ENCODE measurements around the gene ZNF710. TPM values are rescaled to one million over a fixed set of nuclear protein-coding genes. Genes with fewer than 3 reads are reported as not detected.
"Not testable (repeated sequence)": the region's sequence is repeated elsewhere in the genome, so short reads cannot be mapped to it uniquely, and the experiment has no call there.

ZNF710 gene
- total RNA-seq, 2 donors from 2014 or later, result 13.2 to 28.1 TPM

DNA sequence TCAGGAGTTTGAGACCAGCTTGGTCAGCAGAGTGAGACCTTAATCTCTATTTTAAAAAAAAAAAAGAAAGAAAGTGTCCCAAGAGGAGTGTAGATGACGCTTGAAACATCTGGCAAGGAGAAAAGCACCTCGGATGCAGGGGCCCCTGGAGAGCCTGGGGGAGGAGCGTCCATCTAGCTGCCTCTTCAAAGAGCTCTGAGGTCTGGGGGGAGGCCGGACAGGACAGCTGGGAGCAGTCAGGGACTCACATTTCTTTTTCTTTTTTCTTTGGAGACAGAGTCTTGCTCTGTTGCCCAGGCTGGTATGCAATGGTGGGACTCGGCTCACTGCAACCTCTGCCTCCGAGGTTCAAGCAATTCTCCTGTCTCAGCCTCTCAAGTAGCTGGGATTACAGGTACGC is 104.4 kb downstream of the ZNF710 start:
- no peak for ATAC-seq
- Mint-ChIP-seq H3K9me3 (no peaks in the 10 kb centered on the region), H3K36me3 (peaks cover 5 to 10% of the 10 kb centered on the region in 2 donors), H3K27ac (no peak overlapping the region)
- no peak for DNase-seq (ENCODE audit: low spot score in 2 of 2)

DNA sequence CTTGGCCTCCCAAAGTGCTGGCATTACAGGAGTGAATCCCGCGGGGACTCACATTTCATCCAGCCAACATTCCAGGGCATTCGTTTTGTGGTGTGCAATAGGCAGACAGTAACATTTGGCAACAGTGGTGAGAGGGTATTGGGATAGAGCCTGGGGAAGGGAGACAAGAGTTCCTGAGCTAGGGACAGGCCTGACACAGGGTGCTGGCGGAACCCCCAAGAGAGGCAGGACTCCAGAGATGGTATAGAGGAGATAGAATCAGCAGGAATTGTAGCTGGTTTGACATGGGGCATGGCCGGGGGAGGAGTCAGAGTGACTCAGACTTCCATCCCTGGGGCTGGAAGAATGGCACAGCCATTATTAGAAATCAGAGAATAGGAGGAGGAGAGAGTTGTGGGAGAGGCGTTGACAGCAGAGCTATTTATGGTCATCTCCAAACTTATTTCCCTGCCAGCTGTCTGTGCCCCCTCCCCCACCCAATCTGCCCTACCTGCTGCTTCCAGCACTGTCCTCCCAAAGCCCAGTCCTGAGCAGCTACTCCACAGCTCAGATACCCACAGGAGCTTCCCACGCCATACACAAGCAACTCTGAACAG is 105.5 kb downstream of the ZNF710 start:
- DNase-seq (ENCODE audit: low spot score in 2 of 2), result no peak
- ATAC-seq, result no peak
- H3K36me3 Mint-ChIP-seq, result no peaks in the 10 kb centered on the region
- H3K9me3 Mint-ChIP-seq, result no peaks in the 10 kb centered on the region
- no peak overlapping the region for H3K27ac Mint-ChIP-seq

DNA sequence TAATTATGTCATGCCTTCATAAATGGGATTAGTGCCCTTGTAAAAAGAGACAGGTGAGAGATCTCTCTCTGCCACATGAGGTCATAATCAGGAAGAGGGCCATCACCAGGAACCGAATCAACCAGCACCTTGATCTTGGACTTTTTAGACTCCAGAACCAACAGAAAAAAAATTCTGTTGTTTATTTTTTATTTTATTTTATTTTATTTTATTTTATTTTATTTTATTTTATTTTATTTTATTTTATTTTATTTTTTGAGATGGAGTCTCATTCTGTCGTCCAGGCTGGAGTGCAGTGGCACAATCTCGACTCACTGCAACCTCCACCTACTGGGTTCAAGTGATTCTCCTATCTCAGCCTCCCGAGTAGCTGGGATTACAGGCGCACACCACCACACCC is 106.9 kb downstream of the ZNF710 start:
- ATAC-seq, H3K27ac Mint-ChIP-seq, H3K9me3 Mint-ChIP-seq: not testable (repeated sequence)

DNA sequence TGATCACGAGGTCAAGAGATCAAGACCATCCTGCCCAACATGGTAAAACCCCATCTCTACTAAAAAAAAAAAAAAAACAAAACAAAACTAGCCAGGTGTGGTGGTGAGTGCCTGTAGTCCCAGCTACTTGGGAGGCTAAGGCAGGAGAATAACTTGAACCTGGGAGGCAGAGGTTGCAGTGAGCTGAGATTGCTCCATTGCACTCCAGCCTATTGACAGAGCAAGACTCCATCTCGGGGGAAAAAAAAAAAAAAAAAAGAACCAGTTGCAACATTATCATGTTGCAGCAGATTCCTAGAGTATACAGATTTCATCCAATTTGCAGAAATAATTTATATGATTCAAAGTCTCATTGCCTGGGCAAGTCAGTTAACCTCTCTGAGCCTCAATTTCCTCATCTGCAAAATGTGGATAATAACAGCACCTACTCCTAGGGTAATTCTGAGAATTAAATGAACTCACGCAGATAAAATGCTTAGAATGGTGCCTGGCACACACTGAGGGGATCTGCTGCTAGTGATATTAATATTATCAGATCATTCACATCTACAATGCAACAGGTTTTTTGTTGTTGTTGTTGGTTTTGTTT is 108.1 kb downstream of the ZNF710 start:
- ATAC-seq; H3K36me3 Mint-ChIP-seq; H3K27ac Mint-ChIP-seq; DNase-seq (ENCODE audit: low spot score in 2 of 2); H3K9me3 Mint-ChIP-seq: not testable (repeated sequence)

More for the DNA sequence above, 106.9 kb downstream of the ZNF710 start:
- H3K36me3 Mint-ChIP-seq; DNase-seq (ENCODE audit: low spot score in 2 of 2): not testable (repeated sequence)

DNA sequence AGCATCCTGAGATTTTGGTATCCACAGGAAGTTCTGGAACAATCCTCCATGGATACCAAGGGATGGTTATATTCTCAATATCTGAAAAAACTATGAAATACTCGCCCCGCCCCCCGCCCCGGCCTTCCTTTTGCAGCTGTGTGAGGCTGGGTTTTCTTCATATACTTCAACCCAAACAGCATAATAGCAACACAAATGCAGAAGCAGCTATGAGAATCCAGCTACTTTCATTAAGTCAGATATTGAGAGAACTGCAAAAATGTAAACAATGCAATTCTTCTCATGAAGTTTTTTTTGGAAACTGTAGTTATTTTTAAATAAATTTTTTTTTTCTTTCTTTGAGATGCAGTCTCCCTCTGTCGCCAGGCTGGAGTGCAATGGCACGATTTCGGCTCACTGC is 112.0 kb downstream of the ZNF710 start:
- DNase-seq (ENCODE audit: low spot score in 2 of 2) (no peak), ATAC-seq (no peak)
- Mint-ChIP-seq H3K27ac (no peak overlapping the region), H3K9me3 (peaks cover 0 to 11% of the 10 kb centered on the region in 2 donors), H3K36me3 (peaks cover 0 to 11% of the 10 kb centered on the region in 2 donors)

DNA sequence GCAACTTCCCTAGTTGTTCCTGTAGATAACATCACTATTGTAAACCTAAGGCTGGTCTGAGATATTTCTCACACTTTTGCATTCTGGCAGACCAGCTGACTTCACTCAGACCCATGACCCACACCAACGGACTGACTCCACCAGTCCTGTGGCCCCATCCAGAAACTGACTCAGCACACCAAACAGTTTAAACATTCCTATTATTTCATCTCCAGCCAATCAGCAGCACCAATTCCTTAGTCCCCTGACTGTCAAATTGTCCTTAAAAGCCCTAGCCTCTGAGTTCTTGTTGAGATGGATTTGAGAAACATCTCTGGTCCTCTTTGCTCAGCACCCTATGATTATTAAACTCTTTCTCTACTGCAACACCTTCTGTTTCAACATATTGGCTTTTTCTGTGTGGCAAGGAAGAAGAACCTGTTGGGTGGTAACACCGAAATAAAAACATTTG is 113.4 kb downstream of the ZNF710 start:
- DNase-seq (ENCODE audit: low spot score in 2 of 2) (no peak), ATAC-seq (no peak)
- H3K36me3 Mint-ChIP-seq, result peaks cover 0 to 11% of the 10 kb centered on the region in 2 donors

DNA sequence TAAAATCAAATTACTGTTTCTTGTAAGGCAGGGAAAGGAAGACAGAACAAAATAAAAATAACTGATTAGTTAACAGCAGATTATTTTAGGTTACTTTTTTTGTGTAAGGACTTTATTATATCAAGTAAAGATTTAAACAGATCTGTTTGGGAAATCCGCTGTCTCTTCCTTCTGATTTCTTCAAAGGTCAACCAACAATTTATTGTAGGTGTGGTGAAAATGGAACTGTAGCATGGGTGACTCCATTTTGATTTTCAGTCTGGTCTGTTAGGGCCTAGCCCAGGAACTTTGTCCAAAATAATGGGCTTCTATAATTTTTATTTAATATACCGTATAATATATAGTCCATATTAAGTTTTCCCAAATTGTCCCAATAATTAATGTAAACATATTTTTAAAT is 114.7 kb downstream of the ZNF710 start:
- no peak overlapping the region for H3K27ac Mint-ChIP-seq
- H3K9me3 Mint-ChIP-seq, result peaks cover 0 to 11% of the 10 kb centered on the region in 2 donors
- H3K36me3 Mint-ChIP-seq, result peaks cover 0 to 11% of the 10 kb centered on the region in 2 donors
- DNase-seq (ENCODE audit: low spot score in 2 of 2) (no peak), ATAC-seq (no peak)

More for the DNA sequence above, 113.4 kb downstream of the ZNF710 start:
- H3K27ac Mint-ChIP-seq, result no peak overlapping the region
- peaks cover 0 to 11% of the 10 kb centered on the region in 2 donors for H3K9me3 Mint-ChIP-seq

DNA sequence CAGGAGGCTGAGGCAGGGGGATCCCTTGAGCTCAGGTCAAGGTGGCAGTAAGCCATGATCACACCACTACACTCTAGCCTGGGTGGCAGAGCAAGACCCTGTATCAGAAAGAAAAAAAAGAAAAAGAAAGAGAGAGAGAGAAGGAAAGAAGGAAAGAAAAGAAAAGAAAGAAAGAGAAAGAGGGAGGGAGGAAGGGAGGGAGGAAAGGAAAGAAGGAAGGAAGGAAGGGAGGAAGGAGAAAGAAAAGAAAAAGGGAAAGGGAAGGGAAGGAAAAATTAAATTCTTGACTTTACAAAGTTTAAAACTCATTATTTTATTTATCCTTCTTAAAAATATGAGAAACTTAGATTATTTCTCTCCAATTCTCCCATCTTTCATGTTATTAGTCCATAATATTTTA is 118.2 kb downstream of the ZNF710 start:
- H3K36me3 Mint-ChIP-seq, result peaks cover 0 to 3% of the 10 kb centered on the region in 2 donors
- H3K9me3 Mint-ChIP-seq, result peaks cover 0 to 9% of the 10 kb centered on the region in 2 donors
- ATAC-seq, result no peak

DNA sequence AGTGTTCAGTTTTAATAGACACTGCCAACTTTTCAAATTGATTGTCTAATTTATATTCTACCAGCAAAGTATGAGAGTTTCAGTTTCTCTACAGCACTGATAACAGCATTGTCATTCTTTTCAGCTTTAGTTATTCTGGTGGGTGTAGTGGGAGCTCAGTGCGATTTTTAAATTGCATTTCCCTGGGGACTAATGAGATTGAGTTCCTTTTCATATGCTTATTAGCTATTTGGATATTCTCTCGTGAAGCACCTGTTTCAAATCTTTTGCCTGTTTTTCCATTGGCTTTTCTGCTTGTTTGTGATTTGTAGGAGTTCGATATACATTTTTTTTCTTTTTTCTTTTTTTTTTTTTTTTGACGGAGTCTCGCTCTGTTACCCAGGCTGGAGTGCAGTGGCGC is 120.0 kb downstream of the ZNF710 start:
- DNase-seq (ENCODE audit: low spot score in 2 of 2) (no peak), ATAC-seq (no peak)
- Mint-ChIP-seq H3K9me3 (peaks cover 0 to 3% of the 10 kb centered on the region in 2 donors), H3K27ac (no peak overlapping the region), H3K36me3 (no peaks in the 10 kb centered on the region)

More for the DNA sequence above, 118.2 kb downstream of the ZNF710 start:
- no peak for DNase-seq (ENCODE audit: low spot score in 2 of 2)
- H3K27ac Mint-ChIP-seq, result no peak overlapping the region

DNA sequence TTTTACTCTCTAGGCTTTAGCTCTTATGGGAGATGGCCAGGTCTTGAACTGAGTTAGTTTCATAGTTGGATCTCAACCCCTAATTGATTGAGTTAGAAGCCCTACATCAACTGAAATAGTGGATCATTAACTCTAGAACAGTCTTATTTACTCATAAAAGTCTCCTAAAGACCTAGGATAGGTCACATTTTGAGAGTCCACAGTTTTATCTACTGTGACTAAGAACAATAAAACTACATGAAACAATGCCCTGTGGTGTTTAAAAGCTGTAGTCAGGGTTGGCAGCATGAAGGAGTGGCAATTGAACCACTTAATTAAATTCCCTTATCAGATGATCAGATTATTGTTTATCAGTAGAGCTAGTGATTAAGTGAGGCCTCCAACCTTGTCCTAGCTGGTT is 123.4 kb downstream of the ZNF710 start:
- no peaks in the 10 kb centered on the region for H3K36me3 Mint-ChIP-seq
- H3K9me3 Mint-ChIP-seq, result no peaks in the 10 kb centered on the region
- ATAC-seq (no peak), DNase-seq (ENCODE audit: low spot score in 2 of 2) (no peak)
- no peak overlapping the region for H3K27ac Mint-ChIP-seq

DNA sequence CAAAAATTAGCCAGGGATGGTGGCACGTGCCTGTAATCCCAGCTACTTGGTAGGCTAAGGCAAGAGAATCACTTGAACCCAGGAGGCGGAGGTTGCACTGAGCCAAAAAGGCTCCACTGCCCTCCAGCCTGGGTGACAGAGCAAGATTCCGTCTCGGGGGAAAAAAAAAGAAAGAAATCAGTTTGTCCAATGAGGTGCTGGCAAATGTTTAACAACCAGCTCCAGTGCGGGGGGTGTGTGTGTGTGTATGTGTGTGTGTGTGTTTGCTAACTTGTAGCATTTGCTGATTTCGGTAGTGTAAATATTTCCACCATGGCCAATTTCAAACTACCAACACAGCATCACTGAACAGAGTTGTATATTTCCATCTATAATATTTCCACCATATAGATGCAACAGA is 124.9 kb downstream of the ZNF710 start:
- Mint-ChIP-seq H3K9me3 (no peaks in the 10 kb centered on the region), H3K27ac (no peak overlapping the region), H3K36me3 (no peaks in the 10 kb centered on the region)
- no peak for DNase-seq (ENCODE audit: low spot score in 2 of 2)
- ATAC-seq, result no peak

DNA sequence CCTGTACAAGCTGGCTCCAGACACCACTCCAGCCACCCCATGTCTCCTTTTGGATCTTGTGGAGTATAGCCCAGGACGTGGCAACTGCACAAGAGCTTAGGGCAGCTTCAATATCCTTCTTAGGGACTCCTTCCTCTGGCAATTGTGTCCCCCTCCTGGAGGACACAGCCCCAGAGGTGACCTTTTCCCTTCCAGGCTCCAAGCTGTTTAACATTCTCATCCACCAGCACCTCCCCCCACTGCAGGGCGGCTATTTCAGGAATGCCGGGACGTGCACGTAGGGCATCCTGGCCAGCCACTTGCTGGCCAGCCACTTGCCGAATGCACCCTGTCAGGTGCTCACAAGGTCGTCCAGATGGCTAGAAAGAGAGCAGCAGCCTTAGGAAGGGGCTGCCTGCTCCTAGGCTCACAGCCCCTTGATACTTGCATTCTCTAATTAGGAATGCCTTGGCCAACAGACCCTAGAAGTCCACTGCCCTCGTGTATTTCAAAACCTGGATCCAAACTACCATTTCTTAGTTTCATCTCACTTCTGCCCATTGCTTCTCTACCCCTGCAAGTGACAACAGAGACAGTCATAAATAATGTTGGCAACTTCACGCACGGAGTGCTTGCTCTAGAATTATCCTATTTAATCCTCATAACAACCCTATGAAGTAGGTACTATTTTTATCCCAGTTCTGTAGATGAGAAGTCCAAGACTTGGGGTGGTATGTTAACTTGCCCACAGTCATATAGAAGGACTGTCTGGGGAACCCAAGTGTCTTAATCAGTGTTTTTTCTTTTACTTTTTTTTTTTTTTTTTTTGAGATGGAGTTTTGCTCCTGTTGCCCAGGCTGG is 125.7 kb downstream of the ZNF710 start:
- no peaks in the 10 kb centered on the region for H3K36me3 Mint-ChIP-seq
- ATAC-seq (no peak), DNase-seq (ENCODE audit: low spot score in 2 of 2) (no peak)
- no peak overlapping the region for H3K27ac Mint-ChIP-seq
- no peaks in the 10 kb centered on the region for H3K9me3 Mint-ChIP-seq

DNA sequence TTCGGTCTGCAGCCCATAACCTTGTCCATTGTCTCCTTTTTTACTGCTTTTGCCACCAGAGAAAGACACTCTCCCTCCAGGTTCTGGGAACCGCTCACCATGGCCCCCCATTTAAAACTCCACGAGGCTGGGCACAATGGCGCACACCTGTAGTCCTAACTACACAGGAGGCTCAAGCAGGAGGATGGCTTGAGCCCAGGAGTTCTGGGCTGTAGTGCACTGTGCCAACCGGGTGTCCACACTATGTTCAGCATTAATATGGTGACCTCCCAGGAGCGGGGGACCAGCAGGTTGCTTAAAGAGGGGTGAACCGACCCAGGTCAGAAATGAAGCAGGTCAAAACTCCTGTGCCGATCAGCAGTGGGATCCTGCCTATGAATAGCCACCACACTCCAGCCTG is 129.2 kb downstream of the ZNF710 start:
- no peaks in the 10 kb centered on the region for H3K36me3 Mint-ChIP-seq
- ATAC-seq (no peak), DNase-seq (ENCODE audit: low spot score in 2 of 2) (no peak)
- no peaks in the 10 kb centered on the region for H3K9me3 Mint-ChIP-seq
- no peak overlapping the region for H3K27ac Mint-ChIP-seq

Other genes starting within 250 kb of the ZNF710 start
- gene MESP2, start 225.0 kb upstream of the ZNF710 start, total RNA-seq, result not detected
- under 1 TPM; 0.33 to 0.34 TPM for gene ANPEP, start 186.5 kb upstream of the ZNF710 start, total RNA-seq
- 10 to 100 TPM; 12.4 to 13.1 TPM for gene AP3S2, start 107.3 kb upstream of the ZNF710 start, total RNA-seq
- gene ARPIN, start 88.4 kb upstream of the ZNF710 start, total RNA-seq, result not detected
- 100 to 1,000 TPM; 203 to 242 TPM for gene IDH2, start 101.1 kb downstream of the ZNF710 start, total RNA-seq
- 10 to 100 TPM in 1 of 2 donors, 1 to 10 TPM in 1; 8.9 to 19.1 TPM for gene SEMA4B, start 200.0 kb downstream of the ZNF710 start, total RNA-seq
- 100 to 1,000 TPM; 114 to 150 TPM for gene CIB1, start 232.6 kb downstream of the ZNF710 start, total RNA-seq
- gene GDPGP1, start 232.9 kb downstream of the ZNF710 start, total RNA-seq, result 1 to 10 TPM; 3.1 to 7.6 TPM
- 1 to 10 TPM in 1 of 2 donors, under 1 TPM in 1; 0.49 to 1.0 TPM for gene TTLL13, start 248.2 kb downstream of the ZNF710 start, total RNA-seq

Data from activated naive CD4-positive, alpha-beta T cell treated with anti-CD3 and anti-CD28 coated beads, Interleukin-2, amount 50 U/mL, for 72 hours (primary cell).